GM21360 (cell line): ENCODE data around the gene ANKFN1.

Source experiments
- ATAC-seq: cut with Tn5 transposase; IDR thresholded peaks from one replicate; pipeline ENCODE4 v1.9.1; 2021; ENCODE audit warnings: mild to moderate bottlenecking, moderate library complexity; ENCODE audit not compliant: unreplicated experiment

Gene ANKFN1

GRCh38 chr17:56497132-56497531, 343.9 kb downstream of the ANKFN1 start:
- ATAC-seq: no peak

GRCh38 chr17:56499799-56500388, 346.6 kb downstream of the ANKFN1 start:
- ATAC-seq: no peak

- no peak for ATAC-seq
Observed at GRCh38 chr17:56502120-56502654, 348.9 kb downstream of the ANKFN1 start.

- no peak for ATAC-seq
Observed at GRCh38 chr17:56505154-56505756, 352.0 kb downstream of the ANKFN1 start.

- ATAC-seq: no peak
Observed at GRCh38 chr17:56506349-56506748, 353.1 kb downstream of the ANKFN1 start.

GRCh38 chr17:56510554-56511342, 357.5 kb downstream of the ANKFN1 start:
- ATAC-seq: no peak

- no peak for ATAC-seq
Observed at GRCh38 chr17:56514264-56514663, 361.0 kb downstream of the ANKFN1 start.

GRCh38 chr17:56514899-56515298, 361.6 kb downstream of the ANKFN1 start:
- no peak for ATAC-seq

- ATAC-seq: no peak
Observed at GRCh38 chr17:56521414-56522141, 368.3 kb downstream of the ANKFN1 start.

- ATAC-seq: no peak
Observed at GRCh38 chr17:56523042-56523441, 369.8 kb downstream of the ANKFN1 start.

- no peak for ATAC-seq
Observed at GRCh38 chr17:56528696-56529095, 375.4 kb downstream of the ANKFN1 start.

- ATAC-seq: no peak
Observed at GRCh38 chr17:56532926-56533325, 379.7 kb downstream of the ANKFN1 start.

GRCh38 chr17:56536766-56537165, 383.5 kb downstream of the ANKFN1 start:
- ATAC-seq: no peak

GRCh38 chr17:56540836-56541235, 387.6 kb downstream of the ANKFN1 start:
- ATAC-seq: no peak

- ATAC-seq: no peak
Observed at GRCh38 chr17:56543280-56543679, 390.0 kb downstream of the ANKFN1 start.

- ATAC-seq: no peak
Observed at GRCh38 chr17:56545106-56545505, 391.8 kb downstream of the ANKFN1 start.

- no peak for ATAC-seq
Observed at GRCh38 chr17:56545930-56546329, 392.7 kb downstream of the ANKFN1 start.

- ATAC-seq: no peak
Observed at GRCh38 chr17:56548661-56549060, 395.4 kb downstream of the ANKFN1 start.

- ATAC-seq: no peak
Observed at GRCh38 chr17:56549501-56549900, 396.2 kb downstream of the ANKFN1 start.

- no peak for ATAC-seq
Observed at GRCh38 chr17:56557682-56558081, 404.4 kb downstream of the ANKFN1 start.

GRCh38 chr17:56558088-56558487, 404.8 kb downstream of the ANKFN1 start:
- ATAC-seq: no peak
